LNCAP (cell line): ENCODE measurements around the gene SIRT2.

ENCODE experiments used
- CTCF ChIP-seq: fragments of 450-650 bp; IDR thresholded peaks from 2 replicates; pipeline ENCODE4 v1.5.1; 2017; ENCODE audit warnings: mild to moderate bottlenecking

Gene SIRT2

GRCh38 chr19:38838208-38838985, 61.0 kb downstream of the SIRT2 start:
- no peak for TF ChIP-seq CTCF

DNA sequence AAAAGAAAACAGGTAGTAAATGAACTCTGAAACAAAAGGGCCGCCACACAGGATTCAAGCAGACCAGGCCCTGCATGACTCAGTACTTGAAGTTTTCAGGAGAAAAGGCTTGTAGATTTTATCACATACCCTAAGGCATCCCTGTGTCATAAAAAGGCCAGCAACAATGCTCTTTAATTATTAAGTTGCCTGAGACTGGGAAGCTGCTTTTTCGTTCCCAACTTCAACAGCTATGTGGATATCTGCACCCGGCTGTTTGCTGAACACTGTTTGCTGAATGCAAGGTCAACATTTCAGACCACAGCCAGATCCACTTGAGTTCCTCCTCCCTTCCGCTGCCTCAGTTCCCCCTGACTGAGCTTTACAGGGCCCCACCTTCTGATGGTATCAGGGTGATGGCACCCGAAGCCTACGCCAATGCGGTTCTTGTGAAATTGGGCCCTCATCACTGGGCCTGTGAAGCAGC, 61.7 kb downstream of the SIRT2 start:
- no peak for TF ChIP-seq CTCF

DNA sequence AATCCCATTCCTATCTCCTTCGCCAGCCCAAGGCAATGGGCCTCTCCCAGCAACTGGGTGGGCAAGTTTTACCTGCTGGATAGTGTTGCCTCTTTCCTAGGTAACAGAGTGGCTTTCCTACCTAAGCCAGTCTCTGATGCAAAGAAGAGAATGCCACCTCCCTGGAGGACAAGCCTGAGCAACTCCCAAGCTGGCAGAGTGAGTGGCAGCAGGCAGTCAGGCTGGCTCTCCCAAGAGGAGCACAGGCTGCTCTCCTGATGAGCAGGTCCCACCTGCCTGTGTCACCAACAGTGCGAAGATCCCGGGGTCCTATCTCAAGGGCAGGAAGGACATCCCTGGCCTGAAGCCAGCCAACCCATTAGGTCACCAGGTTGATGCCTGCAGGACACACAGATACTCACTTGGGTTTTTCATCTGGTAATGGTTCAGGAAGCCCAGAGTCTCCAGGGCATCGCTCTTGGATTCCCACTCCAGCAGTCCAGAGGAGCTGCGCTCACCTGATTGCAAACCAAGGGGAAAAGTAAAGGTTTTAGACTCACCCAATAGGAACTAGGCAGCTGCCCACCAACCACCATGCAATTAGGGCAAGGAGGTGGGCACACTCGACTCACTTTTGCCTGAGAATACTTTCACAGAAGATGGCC, 62.3 kb downstream of the SIRT2 start:
- no peak for TF ChIP-seq CTCF

GRCh38 chr19:38836159-38836982, 63.0 kb downstream of the SIRT2 start:
- TF ChIP-seq CTCF, result no peak

DNA sequence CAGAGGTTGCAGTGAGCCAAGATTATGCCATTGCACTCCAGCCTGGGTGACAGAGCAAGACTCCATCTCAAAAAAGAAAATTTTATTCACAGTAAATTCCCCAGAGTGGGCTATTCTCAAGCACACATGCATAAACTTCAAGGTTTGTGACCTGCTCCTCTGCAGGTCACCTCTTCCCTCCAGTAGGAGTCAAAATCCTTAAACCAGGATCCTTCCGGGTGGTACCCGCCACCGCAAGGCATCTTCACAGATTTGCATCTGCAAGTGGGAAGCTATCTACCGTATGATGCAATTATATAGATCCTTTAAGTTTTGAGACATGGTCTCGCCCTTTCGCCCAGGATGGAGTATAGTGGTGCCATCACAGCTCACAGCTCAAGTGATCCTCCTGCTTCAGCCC, 64.8 kb downstream of the SIRT2 start:
- no peak for TF ChIP-seq CTCF

- TF ChIP-seq CTCF, result no peak
These were observed 65.3 kb downstream of the SIRT2 start for GRCh38 chr19:38834104-38834490.

DNA sequence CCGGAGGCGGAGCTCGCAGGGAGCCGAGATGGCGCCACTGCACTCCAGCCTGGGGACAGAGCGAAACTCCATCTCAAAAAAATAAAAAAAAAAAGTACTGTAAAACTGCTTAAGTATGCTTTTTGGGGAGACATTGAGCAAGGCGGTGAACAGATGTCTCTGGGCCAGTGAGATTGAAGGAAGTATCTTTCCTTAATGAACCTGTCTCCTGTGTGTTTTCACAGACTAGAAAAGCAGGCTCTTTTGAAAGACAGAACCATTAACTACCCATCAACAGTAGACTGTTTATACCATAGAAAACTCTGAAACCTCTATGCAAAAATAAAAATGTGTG, 66.4 kb downstream of the SIRT2 start:
- TF ChIP-seq CTCF, result no peak
